ENCODE results near the gene TMEM254. TPM values are rescaled to one million over a fixed set of nuclear protein-coding genes. Genes with fewer than 3 reads are reported as not detected.
A peak's percentile ranks its signal among the peaks of the same experiment; 100 is the strongest.
"Not testable (repeated sequence)": the region's sequence is repeated elsewhere in the genome, so short reads cannot be mapped to it uniquely, and the experiment has no call there.

The TMEM254 gene
- total RNA-seq, 2 donors from 2014 or later = 8.6 to 9.9 TPM

GRCh38 chr10:80133206-80133605, 54.7 kb downstream of the TMEM254 start:
- WGBS, 2 donors = 35 to 40% methylated on average over 6 of the region's 6 CpGs
- Histone ChIP-seq H3K27ac (no peak overlapping the region), H3K4me1 (peaks cover 12% of the 10 kb centered on the region), H3K9me3 (no peaks in the 10 kb centered on the region), H3K4me3 (no peak overlapping the region), H3K36me3 (replicated peaks in 1 of 2; ENCODE audit: insufficient read depth in 1 of 2, low read depth in 2 of 2) (no peaks in the 10 kb centered on the region), H3K27me3 (peaks cover 0 to 8% of the 10 kb centered on the region in 2 donors)
- ATAC-seq = no peak
- intact Hi-C loops (cut with DNase I) = no loop called here
- no peak for DNase-seq
- TF ChIP-seq POLR2A (IDR thresholded peaks at IDR 0.05) = no peak
- TF ChIP-seq, protein P1, sequence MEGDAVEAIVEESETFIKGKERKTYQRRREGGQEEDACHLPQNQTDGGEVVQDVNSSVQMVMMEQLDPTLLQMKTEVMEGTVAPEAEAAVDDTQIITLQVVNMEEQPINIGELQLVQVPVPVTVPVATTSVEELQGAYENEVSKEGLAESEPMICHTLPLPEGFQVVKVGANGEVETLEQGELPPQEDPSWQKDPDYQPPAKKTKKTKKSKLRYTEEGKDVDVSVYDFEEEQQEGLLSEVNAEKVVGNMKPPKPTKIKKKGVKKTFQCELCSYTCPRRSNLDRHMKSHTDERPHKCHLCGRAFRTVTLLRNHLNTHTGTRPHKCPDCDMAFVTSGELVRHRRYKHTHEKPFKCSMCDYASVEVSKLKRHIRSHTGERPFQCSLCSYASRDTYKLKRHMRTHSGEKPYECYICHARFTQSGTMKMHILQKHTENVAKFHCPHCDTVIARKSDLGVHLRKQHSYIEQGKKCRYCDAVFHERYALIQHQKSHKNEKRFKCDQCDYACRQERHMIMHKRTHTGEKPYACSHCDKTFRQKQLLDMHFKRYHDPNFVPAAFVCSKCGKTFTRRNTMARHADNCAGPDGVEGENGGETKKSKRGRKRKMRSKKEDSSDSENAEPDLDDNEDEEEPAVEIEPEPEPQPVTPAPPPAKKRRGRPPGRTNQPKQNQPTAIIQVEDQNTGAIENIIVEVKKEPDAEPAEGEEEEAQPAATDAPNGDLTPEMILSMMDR (IDR thresholded peaks at IDR 0.05) = no peak

- peaks cover 12% of the 10 kb centered on the region for H3K4me1 ChIP-seq
- H3K27me3 ChIP-seq; H3K9me3 ChIP-seq; H3K36me3 ChIP-seq (replicated peaks in 1 of 2; ENCODE audit: insufficient read depth in 1 of 2, low read depth in 2 of 2); intact Hi-C loops (cut with DNase I); H3K27ac ChIP-seq; ATAC-seq; DNase-seq; H3K4me3 ChIP-seq: not testable (repeated sequence)
- WGBS, 2 donors = 83 to 87% methylated on average over 9 of the region's 9 CpGs
These were observed 55.2 kb downstream of the TMEM254 start for GRCh38 chr10:80133687-80134086.

GRCh38 chr10:80136134-80136571, 57.7 kb downstream of the TMEM254 start:
- intact Hi-C loops (cut with DNase I) = no loop called here
- ATAC-seq = peak; percentile 66
- H3K4me1 ChIP-seq = peaks cover 12% of the 10 kb centered on the region
- no peak overlapping the region for H3K4me3 ChIP-seq
- WGBS, 2 donors = 57 to 72% methylated on average over 4 to 8 of the region's 8 CpGs
- no peaks in the 10 kb centered on the region for H3K36me3 ChIP-seq (replicated peaks in 1 of 2; ENCODE audit: insufficient read depth in 1 of 2, low read depth in 2 of 2)
- peak in 3 of 4 donors; percentile 38 to 57 (median 39) for DNase-seq
- H3K27ac ChIP-seq = no peak overlapping the region
- TF ChIP-seq POLR2A (IDR thresholded peaks at IDR 0.05) = no peak
- TF ChIP-seq, protein P1 (IDR thresholded peaks at IDR 0.05) = no peak
- peaks cover 2 to 8% of the 10 kb centered on the region in 2 donors for H3K27me3 ChIP-seq
- H3K9me3 ChIP-seq = no peaks in the 10 kb centered on the region

DNA sequence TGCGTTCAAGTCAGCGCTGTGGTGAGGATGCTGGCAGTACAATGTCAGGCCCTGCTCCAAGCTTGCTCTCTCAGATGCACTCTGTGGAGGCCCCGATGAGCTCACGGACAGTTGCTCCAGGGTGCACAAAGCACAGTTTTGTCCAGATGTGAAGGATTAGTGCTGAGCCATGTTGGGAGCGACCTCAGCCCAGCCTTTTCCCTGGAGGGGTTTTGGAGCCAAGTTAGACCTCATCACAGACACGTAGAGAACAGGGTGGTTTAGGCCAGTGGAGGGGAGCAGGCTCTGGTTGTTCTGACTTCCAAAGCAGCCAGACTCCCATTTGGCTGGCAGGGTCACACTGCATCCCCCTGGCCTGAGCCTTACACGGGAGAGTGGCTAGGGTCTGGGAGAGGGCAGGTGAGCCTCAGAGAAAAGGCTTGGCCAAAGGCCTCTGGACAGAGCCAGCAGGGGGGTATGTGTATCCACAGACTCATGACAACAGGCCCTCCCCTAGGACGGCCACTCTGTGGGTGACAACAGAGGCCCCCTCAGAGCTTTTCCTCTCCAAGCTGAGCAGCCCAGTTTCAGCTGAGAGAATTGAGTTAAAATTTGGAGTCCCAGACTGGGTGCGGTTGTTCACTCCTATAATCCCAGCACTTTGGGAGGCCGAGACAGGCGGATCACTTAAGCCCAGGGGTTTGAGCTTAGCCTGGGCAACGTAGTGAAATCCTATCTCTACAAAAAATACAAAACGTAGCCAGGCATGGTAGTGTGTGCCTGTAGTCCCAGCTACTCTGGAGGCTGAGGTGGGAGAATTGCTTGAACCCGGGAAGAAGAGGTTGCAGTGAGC, 58.8 kb downstream of the TMEM254 start:
- H3K27ac ChIP-seq = no peak overlapping the region
- H3K9me3 ChIP-seq = no peaks in the 10 kb centered on the region
- H3K27me3 ChIP-seq = peaks cover 3 to 5% of the 10 kb centered on the region in 2 donors
- TF ChIP-seq, protein P1 (IDR thresholded peaks at IDR 0.05) = no peak
- TF ChIP-seq POLR2A (IDR thresholded peaks at IDR 0.05) = no peak
- H3K4me1 ChIP-seq = peaks cover 12% of the 10 kb centered on the region
- no peak overlapping the region for H3K4me3 ChIP-seq
- intact Hi-C loops (cut with DNase I) = no loop called here
- no peaks in the 10 kb centered on the region for H3K36me3 ChIP-seq (replicated peaks in 1 of 2; ENCODE audit: insufficient read depth in 1 of 2, low read depth in 2 of 2)
- peak; percentile 47 for ATAC-seq
- WGBS, 2 donors = 74 to 87% methylated on average over 10 to 14 of the region's 14 CpGs
- DNase-seq = peak in 1 of 4 donors; percentile 37

- intact Hi-C loops (cut with DNase I) = no loop called here
These were observed 59.5 kb downstream of the TMEM254 start for GRCh38 chr10:80137920-80138319.

More at GRCh38 chr10:80137920-80138319, 59.5 kb downstream of the TMEM254 start:
- Histone ChIP-seq H3K27ac (no peak overlapping the region), H3K36me3 (replicated peaks in 1 of 2; ENCODE audit: insufficient read depth in 1 of 2, low read depth in 2 of 2) (no peaks in the 10 kb centered on the region), H3K4me3 (no peak overlapping the region), H3K4me1 (peaks cover 5% of the 10 kb centered on the region), H3K9me3 (no peaks in the 10 kb centered on the region), H3K27me3 (peaks cover 5 to 8% of the 10 kb centered on the region in 2 donors)
- WGBS, 2 donors = 34 to 47% methylated on average over 4 of the region's 4 CpGs
- DNase-seq (no peak), ATAC-seq (no peak)
- no peak for TF ChIP-seq POLR2A (IDR thresholded peaks at IDR 0.05)
- TF ChIP-seq, protein P1 (IDR thresholded peaks at IDR 0.05) = no peak

All from body of pancreas (tissue), 4 donors.